D721Med (cell line): ENCODE measurements around the gene URI1.

Experiments
- DNase-seq: peaks from one replicate; pipeline ENCODE4 v3.0.0; 2011; ENCODE audit warnings: low spot score; ENCODE audit not compliant: insufficient read length
- FAIRE-seq: peaks from 2 replicates; lab custom pipeline; 2011; peaks lifted over from hg19 to GRCh38; lab: Jason Lieb, UNC
- CTCF ChIP-seq: IDR thresholded peaks from 2 replicates; pipeline ENCODE4 v1.5.1; 2012; ENCODE audit warnings: mild to moderate bottlenecking, control low read depth; ENCODE audit not compliant: insufficient read depth; ENCODE audit errors: missing control alignments

The URI1 gene

GRCh38 chr19:30047432-30047831, 105.4 kb downstream of the URI1 start:
- TF ChIP-seq CTCF: no peak
- FAIRE-seq (no peak), DNase-seq (no peak)

GRCh38 chr19:30049226-30049625, 107.2 kb downstream of the URI1 start:
- no peak for FAIRE-seq
- no peak for TF ChIP-seq CTCF
- DNase-seq: no peak

GRCh38 chr19:30049846-30050667, 108.0 kb downstream of the URI1 start:
- FAIRE-seq (no peak), DNase-seq (no peak)
- TF ChIP-seq CTCF: no peak

GRCh38 chr19:30052122-30053075, 110.4 kb downstream of the URI1 start:
- no peak for FAIRE-seq
- no peak for DNase-seq
- no peak for TF ChIP-seq CTCF

GRCh38 chr19:30053558-30053957, 111.5 kb downstream of the URI1 start:
- TF ChIP-seq CTCF: no peak
- DNase-seq: no peak
- no peak for FAIRE-seq

- no peak for TF ChIP-seq CTCF
- no peak for DNase-seq
- no peak for FAIRE-seq
These were observed 112.2 kb downstream of the URI1 start for GRCh38 chr19:30054210-30054609.

GRCh38 chr19:30056580-30056979, 114.5 kb downstream of the URI1 start:
- FAIRE-seq (no peak), DNase-seq (no peak)
- TF ChIP-seq CTCF: no peak
